Transverse colon (tissue), 4 donors: Measurements from ENCODE around the gene C19orf25.

Experiments used
- CTCF ChIP-seq, 5 experiments: fragments of 200-600 bp in 3 of 5; fragments of 450-650 bp in 2 of 5; sonication (generic) in 3 of 5; IDR thresholded peaks; 1 replicate in 2 of 5; 2 replicates in 3 of 5; pipeline ENCODE4 v1.5.1; 2016 to 2017; ENCODE audit warnings: antibody characterized with exemption in 5 of 5, inconsistent platforms in 3 of 5, mild to moderate bottlenecking in 2 of 5, moderate library complexity in 1 of 5
- POLR2AphosphoS5 ChIP-seq, 3 donors: sonication (generic); formaldehyde crosslinking; IDR thresholded peaks; one replicate each; pipeline ENCODE4 v1.6.1; 2016; ENCODE audit warnings: antibody characterized with exemption in 3 of 3

DNA sequence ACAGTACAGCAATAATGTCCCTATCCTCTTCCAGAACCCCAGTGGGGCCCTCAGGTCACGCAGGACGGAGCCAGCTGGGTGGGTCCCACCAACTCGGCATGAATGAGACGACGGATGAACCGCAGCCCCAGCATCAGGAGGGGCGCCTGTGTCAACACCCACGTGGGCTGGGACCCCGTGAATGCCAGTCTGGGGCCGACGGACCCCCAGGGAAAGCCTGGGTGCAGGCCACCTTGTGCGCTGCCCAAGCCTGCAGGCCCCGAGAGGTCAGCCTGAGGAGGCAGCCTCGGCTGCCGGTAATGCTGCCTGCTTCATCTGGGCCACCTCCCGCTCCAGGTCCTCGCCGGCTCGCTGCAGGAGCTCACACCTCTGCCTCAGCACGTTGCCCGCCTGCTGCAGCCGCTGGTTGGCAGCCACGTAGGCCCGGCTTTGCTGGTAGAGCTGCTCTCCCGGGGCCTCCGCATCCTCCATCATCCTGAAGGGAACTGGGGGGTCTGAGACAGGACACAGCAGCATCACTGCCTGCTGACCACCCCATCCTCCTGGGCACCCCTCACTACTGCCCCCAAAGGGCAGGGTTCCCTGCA lies 4.2 kb downstream of the C19orf25 start:
- TF ChIP-seq CTCF (IDR thresholded peaks at IDR 0.05), result no peak
- no peak for TF ChIP-seq POLR2AphosphoS5 (IDR thresholded peaks at IDR 0.05)
